ENCODE results near the gene FRS3. TPM values are rescaled to one million over a fixed set of nuclear protein-coding genes. Genes with fewer than 3 reads are reported as not detected.

Gene FRS3, protein sequence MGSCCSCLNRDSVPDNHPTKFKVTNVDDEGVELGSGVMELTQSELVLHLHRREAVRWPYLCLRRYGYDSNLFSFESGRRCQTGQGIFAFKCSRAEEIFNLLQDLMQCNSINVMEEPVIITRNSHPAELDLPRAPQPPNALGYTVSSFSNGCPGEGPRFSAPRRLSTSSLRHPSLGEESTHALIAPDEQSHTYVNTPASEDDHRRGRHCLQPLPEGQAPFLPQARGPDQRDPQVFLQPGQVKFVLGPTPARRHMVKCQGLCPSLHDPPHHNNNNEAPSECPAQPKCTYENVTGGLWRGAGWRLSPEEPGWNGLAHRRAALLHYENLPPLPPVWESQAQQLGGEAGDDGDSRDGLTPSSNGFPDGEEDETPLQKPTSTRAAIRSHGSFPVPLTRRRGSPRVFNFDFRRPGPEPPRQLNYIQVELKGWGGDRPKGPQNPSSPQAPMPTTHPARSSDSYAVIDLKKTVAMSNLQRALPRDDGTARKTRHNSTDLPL
- 1.3 and 2.0 TPM in 2 replicates for total RNA-seq

GRCh38 chr6:41779788-41780550 lies at the start of gene FRS3:
Gene FRS3 (minus strand): TSS chr6:41779900. CDS start chr6:41776987, 2,913 bp downstream.

DNA sequence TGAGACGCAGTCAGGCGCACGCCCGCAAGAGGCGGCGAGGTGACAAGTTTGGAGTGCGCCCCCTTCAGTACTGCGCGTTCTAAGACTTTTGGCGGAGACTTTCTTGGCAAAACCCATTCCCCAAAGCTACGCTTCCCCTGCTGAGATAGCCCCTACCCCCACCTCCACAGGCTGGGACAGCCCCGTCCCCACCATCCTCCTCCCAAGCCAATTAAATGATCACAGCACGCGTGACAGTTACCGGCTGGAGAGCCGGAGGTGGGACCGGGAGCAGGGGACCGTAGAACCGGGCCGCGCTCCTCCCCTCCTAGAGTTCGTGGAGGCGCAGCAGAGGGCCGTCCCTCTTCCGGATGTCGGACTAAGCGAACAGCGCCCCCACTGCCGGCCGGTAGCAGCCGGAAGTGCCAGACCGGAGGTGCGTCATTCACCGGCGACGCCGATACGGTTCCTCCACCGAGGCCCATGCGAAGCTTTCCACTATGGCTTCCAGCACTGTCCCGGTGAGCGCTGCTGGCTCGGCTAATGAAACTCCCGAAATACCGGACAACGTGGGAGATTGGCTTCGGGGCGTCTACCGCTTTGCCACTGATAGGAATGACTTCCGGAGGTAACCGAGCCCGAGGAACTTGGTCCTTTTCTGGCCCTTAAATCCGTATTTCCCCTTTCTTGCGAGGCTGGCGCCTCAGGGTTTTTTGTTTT lies 7.7 kb upstream of the FRS3 start, which contains the start of gene TOMM6:
TOMM6 (plus strand) TSS at position 476 of the 699 bp plus-strand sequence; CDS start at position 480, 4 bp downstream.

DNA sequence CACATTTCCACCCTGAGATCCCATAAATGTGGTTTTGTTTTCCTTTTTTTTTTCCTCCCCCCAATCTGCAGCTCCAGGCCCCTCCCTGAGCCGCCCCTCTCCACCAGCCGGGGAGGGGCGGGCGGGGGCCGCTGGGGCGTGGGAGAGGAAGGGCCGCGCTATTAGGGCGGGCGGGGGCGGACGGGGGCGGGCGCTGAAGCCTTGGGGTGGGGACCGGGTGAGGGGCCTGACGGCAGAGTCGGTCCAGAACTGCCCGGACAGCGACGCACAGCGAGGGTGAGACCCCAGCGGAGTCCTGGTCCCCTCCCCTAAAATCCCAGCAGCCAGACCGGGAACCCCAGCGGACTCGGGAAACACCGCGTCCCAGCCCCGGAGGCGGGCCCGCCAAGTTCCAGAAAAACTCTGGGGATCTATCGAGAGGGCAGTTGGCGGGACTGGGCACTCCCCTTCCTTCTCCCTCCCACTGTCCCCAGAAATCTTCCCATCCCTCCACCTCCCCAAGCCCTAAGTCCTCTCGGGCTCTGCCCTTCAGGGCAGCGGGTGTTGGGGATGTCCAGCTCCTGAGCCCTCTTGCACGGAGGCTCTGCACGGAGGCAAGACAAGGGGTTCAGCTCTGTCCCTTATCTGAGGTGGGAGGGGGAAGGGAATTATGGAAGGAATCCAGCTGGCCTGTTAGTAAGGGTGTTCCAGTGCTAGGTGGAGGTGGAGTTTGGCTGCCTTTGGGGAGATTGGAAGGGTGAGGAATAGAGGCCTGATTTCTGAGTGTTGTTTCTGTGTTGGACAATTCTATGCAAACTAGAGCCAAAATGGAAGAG lies 1.1 kb upstream of the FRS3 start, which contains the start of gene PRICKLE4:
PRICKLE4 (plus strand) TSS at position 232 of the 815 bp plus-strand sequence. CDS start 2,692 bp downstream, outside the sequence.

GRCh38 chr6:41747256-41748101 lies 32.2 kb downstream of the FRS3 start, which contains the start of gene PGC:
Gene PGC (minus strand): TSS chr6:41747397. CDS start chr6:41747334, 63 bp downstream.

DNA sequence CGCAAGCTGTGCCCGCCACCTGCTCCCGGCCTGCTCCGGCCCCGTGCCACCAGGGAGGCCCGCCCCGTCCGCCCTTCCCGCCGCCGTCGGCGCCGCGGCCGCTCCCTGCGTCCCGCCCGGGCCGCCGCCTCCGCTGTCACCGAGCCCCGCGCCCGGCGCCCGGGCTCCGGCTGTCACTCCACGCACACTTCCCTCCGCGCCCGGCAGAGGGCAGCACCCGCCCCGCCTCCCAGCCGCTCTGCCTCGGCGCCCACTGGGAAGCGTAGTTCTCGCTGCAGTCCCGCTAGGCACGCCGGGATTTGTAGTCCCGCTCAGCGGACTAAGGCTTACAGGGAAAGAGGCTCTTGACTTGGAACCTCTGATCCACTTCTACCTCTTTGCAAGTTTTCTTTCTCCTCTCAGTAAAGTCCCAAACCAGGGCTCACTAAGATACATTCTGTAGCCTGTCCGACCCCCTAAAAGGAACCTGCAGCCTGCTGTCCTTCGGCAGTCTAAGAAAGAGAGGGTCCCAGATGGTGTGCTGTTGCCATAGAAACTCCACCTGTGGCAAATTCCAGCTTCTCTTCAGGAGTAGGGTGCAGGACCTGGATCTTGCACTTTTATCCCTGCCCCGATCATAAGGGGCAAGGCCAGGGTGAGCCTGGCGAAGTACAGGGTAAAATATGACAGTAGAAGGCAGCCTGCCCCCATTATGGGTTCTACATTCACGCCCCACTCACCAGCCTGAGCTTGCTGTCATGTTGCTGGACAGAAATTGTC lies 44.1 kb downstream of the FRS3 start, which contains the start of gene TFEB:
TFEB (minus strand) TSS at position 182 of the 759 bp plus-strand sequence. CDS start 44,395 bp downstream, outside the sequence.

Small RNAs within 50 kb of the gene (small RNA-seq; reads per million reads assigned to genes)
- gene AL365205.2 (not detected), gene AL365205.3 (not detected)

Other genes starting within 250 kb of the FRS3 start
- gene FOXP4, start 233.5 kb downstream of the FRS3 start, total RNA-seq = 6.0 and 7.8 TPM in 2 replicates
- gene MDFI, start 141.4 kb downstream of the FRS3 start, total RNA-seq = 43.4 and 82.3 TPM in 2 replicates
- 3.3 and 4.2 TPM in 2 replicates for gene TFEB, start 44.3 kb downstream of the FRS3 start, total RNA-seq
- not detected in 2 replicates for gene PGC, start 32.5 kb downstream of the FRS3 start, total RNA-seq
- gene PRICKLE4, start 882 bp upstream of the FRS3 start, total RNA-seq = 2.8 and 6.2 TPM in 2 replicates
- gene TOMM6, start 7.8 kb upstream of the FRS3 start, total RNA-seq = 96.0 and 123 TPM in 2 replicates
- gene USP49, start 115.5 kb upstream of the FRS3 start, total RNA-seq = 3.2 and 3.9 TPM in 2 replicates
- gene MED20, start 141.2 kb upstream of the FRS3 start, total RNA-seq = 33.3 and 37.0 TPM in 2 replicates
- gene BYSL, start 141.6 kb upstream of the FRS3 start, total RNA-seq = 31.8 and 33.6 TPM in 2 replicates
- gene CCND3, start 161.9 kb upstream of the FRS3 start, total RNA-seq = 55.7 and 85.3 TPM in 2 replicates

Data from vein endothelial cell (primary cell).